OCI-LY1 (cell line): Measurements from ENCODE around the gene SLAMF7.

Experiments
- H2AFZ ChIP-seq: fragments of 200-600 bp; sonication (generic), shearing (Covaris generic); 2 replicates; pipeline ENCODE4 v1.6.0; 2014; ENCODE audit warnings: antibody characterized with exemption, mild to moderate bottlenecking, low read length
- H3F3A ChIP-seq: fragments of 200-600 bp; sonication (generic), shearing (Covaris generic); 2 replicates; pipeline ENCODE4 v1.6.0; 2014; ENCODE audit warnings: mild to moderate bottlenecking, antibody characterized with exemption, low read length, moderate library complexity; ENCODE audit not compliant: insufficient read depth
- H3K27ac ChIP-seq: fragments of 200-600 bp; sonication (generic); 2 replicates; pipeline ENCODE4 v1.5.1; 2014; ENCODE audit warnings: low read length, mixed run types, mild to moderate bottlenecking, low read depth; ENCODE audit not compliant: poor library complexity, severe bottlenecking
- H3K27me3 ChIP-seq: fragments of 200-600 bp; sonication (generic); 2 replicates; pipeline ENCODE4 v1.6.0; 2014; ENCODE audit warnings: antibody characterized with exemption, mild to moderate bottlenecking, low read length, moderate library complexity; ENCODE audit not compliant: insufficient read depth
- H3K36me3 ChIP-seq: fragments of 200-600 bp; sonication (generic); 2 replicates; pipeline ENCODE4 v1.6.1; 2014; ENCODE audit warnings: mild to moderate bottlenecking, antibody characterized with exemption, low read length, moderate library complexity, mixed read lengths; ENCODE audit not compliant: insufficient read depth
- H3K4me1 ChIP-seq: fragments of 200-600 bp; sonication (generic); 2 replicates; pipeline ENCODE4 v1.5.1; 2014; ENCODE audit warnings: mild to moderate bottlenecking, low read length, moderate library complexity; ENCODE audit not compliant: insufficient read depth, severe bottlenecking
- H3K4me2 ChIP-seq: fragments of 200-600 bp; sonication (generic), shearing (Covaris generic); 2 replicates; pipeline ENCODE4 v1.6.1; 2014; ENCODE audit warnings: low read length
- H3K4me3 ChIP-seq: fragments of 200-600 bp; sonication (generic); 2 replicates; pipeline ENCODE4 v1.5.1; 2014; ENCODE audit warnings: low read length, low read depth, mild to moderate bottlenecking, mixed read lengths; ENCODE audit not compliant: poor library complexity, severe bottlenecking
- H3K79me2 ChIP-seq: fragments of 200-600 bp; shearing (Covaris generic); 2 replicates; pipeline ENCODE4 v1.6.1; 2016; ENCODE audit warnings: mixed run types, low read length, mixed read lengths; ENCODE audit not compliant: insufficient read depth
- H3K9ac ChIP-seq: fragments of 200-600 bp; sonication (generic), shearing (Covaris generic); 2 replicates; pipeline ENCODE4 v1.6.1; 2014; ENCODE audit warnings: mild to moderate bottlenecking, low read length, mixed read lengths
- H3K9me2 ChIP-seq: fragments of 200-600 bp; sonication (generic), shearing (Covaris generic); 2 replicates; pipeline ENCODE4 v1.6.1; 2014; ENCODE audit warnings: low read depth, mild to moderate bottlenecking, low read length, mixed read lengths
- H3K9me3 ChIP-seq: fragments of 200-600 bp; shearing (Covaris generic); 2 replicates; pipeline ENCODE4 v1.6.1; 2014; ENCODE audit warnings: low read length, mixed read lengths
- H4K20me1 ChIP-seq: fragments of 200-600 bp; sonication (generic), shearing (Covaris generic); 2 replicates; pipeline ENCODE4 v1.6.0; 2016; ENCODE audit warnings: mild to moderate bottlenecking, low read length; ENCODE audit not compliant: insufficient read depth
- EZH2 ChIP-seq: fragments of 200-600 bp; sonication (generic), shearing (Covaris generic); IDR thresholded peaks from 2 replicates; pipeline ENCODE4 v1.8.0; 2017; ENCODE audit warnings: borderline replicate concordance, mixed run types, mild to moderate bottlenecking, antibody characterized with exemption, low read length, moderate library complexity, mixed read lengths
- TF ChIP-seq, protein P1 (sequence below): fragments of 200-600 bp; sonication (generic), shearing (Covaris generic); IDR thresholded peaks from 2 replicates; pipeline ENCODE4 v1.5.1; 2017; ENCODE audit warnings: mild to moderate bottlenecking, antibody characterized with exemption, low read length, moderate library complexity, mixed read lengths

The SLAMF7 gene

DNA sequence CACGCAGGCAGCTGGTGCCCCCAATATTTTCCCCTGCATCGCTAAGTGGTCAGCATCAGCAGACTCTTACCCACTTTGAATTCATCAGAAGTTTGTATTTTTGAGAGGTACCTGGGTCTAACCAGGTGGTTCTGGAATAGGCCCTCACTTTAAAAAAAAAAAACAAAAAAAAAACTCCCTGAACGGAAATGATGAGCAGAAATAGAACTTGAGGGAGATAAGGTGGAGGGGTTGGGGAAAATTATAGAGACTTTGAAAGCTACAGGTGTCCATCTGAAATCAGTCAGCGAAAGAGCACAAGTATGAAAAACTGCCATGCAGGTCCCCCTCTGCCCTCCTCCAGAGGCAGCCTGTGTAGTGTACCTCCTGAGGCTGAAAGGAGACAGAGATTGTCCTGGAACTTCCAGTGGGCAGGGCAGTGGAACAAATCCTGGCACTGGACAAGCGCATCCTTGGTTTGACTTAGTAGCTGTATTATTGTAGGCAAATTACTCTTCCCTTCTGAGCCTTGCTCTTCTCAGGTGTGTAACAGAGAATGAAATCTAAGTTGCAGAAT, 1.2 kb downstream of the SLAMF7 start:
- no peak overlapping the region for H3K4me2 ChIP-seq
- no peak overlapping the region for H2AFZ ChIP-seq
- no peaks in the 10 kb centered on the region for H3F3A ChIP-seq
- H3K4me3 ChIP-seq, result no peak overlapping the region
- no peaks in the 10 kb centered on the region for H3K36me3 ChIP-seq
- no peaks in the 10 kb centered on the region for H3K4me1 ChIP-seq
- 0 out of 2 replicates have a peak, but pooled peaks cover 4% of the 10 kb centered on the region for H3K9me3 ChIP-seq
- no peaks in the 10 kb centered on the region for H3K9me2 ChIP-seq
- no peaks in the 10 kb centered on the region; the same call in 1 of the 2 replicates for H3K27me3 ChIP-seq
- TF ChIP-seq, protein P1, sequence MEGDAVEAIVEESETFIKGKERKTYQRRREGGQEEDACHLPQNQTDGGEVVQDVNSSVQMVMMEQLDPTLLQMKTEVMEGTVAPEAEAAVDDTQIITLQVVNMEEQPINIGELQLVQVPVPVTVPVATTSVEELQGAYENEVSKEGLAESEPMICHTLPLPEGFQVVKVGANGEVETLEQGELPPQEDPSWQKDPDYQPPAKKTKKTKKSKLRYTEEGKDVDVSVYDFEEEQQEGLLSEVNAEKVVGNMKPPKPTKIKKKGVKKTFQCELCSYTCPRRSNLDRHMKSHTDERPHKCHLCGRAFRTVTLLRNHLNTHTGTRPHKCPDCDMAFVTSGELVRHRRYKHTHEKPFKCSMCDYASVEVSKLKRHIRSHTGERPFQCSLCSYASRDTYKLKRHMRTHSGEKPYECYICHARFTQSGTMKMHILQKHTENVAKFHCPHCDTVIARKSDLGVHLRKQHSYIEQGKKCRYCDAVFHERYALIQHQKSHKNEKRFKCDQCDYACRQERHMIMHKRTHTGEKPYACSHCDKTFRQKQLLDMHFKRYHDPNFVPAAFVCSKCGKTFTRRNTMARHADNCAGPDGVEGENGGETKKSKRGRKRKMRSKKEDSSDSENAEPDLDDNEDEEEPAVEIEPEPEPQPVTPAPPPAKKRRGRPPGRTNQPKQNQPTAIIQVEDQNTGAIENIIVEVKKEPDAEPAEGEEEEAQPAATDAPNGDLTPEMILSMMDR, result no peak
- TF ChIP-seq EZH2, result no peak
- no peaks in the 10 kb centered on the region for H3K79me2 ChIP-seq
- no peaks in the 10 kb centered on the region for H4K20me1 ChIP-seq
- H3K9ac ChIP-seq, result no peak overlapping the region
- no peak overlapping the region for H3K27ac ChIP-seq

DNA sequence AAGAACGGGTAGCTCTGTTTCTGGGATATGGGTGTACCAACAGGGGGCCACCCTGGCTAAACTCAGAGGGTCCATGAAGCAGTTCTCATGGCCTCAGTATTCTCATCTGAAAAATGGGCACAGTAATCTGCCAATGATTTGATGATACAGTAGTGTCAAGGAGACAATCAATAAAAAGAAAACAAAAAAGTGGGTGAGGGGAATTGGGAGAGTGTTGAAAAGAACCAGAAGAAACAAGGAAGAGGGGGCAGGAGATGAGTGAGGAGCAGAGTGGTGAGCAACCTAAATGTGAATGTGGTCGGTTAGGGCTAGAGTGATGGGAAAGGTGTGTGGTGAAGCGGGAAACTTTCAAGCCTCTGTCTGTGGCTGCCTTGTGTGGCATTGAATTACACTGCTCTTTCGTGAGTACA, 2.0 kb downstream of the SLAMF7 start:
- Histone ChIP-seq H3K36me3 (no peaks in the 10 kb centered on the region), H2AFZ (no peak overlapping the region), H3K9ac (no peak overlapping the region), H3K4me3 (no peak overlapping the region), H3K27ac (no peak overlapping the region), H3F3A (no peaks in the 10 kb centered on the region), H4K20me1 (no peaks in the 10 kb centered on the region), H3K4me2 (no peak overlapping the region), H3K79me2 (no peaks in the 10 kb centered on the region), H3K9me2 (no peaks in the 10 kb centered on the region), H3K27me3 (no peaks in the 10 kb centered on the region; the same call in 1 of the 2 replicates), H3K9me3 (0 out of 2 replicates have a peak, but pooled peaks cover 4% of the 10 kb centered on the region), H3K4me1 (no peaks in the 10 kb centered on the region)
- no peak for TF ChIP-seq EZH2
- TF ChIP-seq, protein P1, result no peak

DNA sequence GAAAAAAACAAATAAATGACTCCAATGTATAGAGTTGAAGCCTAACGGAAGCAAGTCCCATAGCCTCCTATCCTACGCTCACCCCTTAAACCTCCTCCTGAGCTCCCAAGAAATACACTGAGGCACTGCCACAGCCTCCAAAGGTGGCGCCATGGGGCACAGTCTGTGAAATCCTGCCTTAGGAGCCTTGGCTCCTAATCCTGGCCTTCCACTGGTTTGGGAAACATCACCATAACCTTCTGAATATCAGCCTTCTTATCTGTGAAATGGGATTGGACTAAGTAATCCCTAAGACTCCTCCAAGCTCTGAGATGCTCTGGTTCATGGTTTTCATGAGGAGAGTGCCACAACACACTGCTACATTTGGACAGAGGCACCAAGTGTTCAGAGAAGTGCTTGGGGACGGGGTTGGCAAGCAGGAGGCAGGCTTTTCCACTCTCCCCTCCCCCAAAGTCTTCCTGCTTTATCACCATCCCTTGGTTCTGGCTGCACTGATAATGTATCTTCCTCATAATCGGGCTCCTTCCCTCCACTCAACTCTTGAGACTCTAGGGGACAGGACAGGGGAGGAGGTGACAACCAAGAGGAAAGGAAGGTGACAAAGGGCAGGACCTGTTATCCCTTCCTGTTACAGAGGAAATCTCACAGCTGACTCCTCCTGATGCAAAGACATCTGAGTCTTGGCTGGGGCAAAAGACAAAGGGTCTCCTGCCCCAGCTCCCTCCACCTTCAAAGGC, 2.7 kb downstream of the SLAMF7 start:
- Histone ChIP-seq H3K4me1 (no peaks in the 10 kb centered on the region), H3K9me2 (no peaks in the 10 kb centered on the region), H3K4me3 (no peak overlapping the region), H3F3A (no peaks in the 10 kb centered on the region), H4K20me1 (no peaks in the 10 kb centered on the region), H3K27ac (no peak overlapping the region), H2AFZ (no peak overlapping the region), H3K36me3 (no peaks in the 10 kb centered on the region), H3K9me3 (0 out of 2 replicates have a peak, but pooled peaks cover 4% of the 10 kb centered on the region), H3K79me2 (no peaks in the 10 kb centered on the region), H3K4me2 (no peak overlapping the region), H3K9ac (no peak overlapping the region), H3K27me3 (no peaks in the 10 kb centered on the region; the same call in 1 of the 2 replicates)
- TF ChIP-seq EZH2, result no peak
- TF ChIP-seq, protein P1, result no peak
